H1 (cell line): ENCODE results near the gene C1GALT1. TPM values are rescaled to one million over a fixed set of nuclear protein-coding genes. Genes with fewer than 3 reads are reported as not detected.

ENCODE experiments used
- KDM1A ChIP-seq: fragments of 200-600, 300-600 bp; sonication (generic); IDR thresholded peaks from 2 replicates; pipeline ENCODE4 v1.7.1; 2016; ENCODE audit warnings: mild to moderate bottlenecking, low read length, borderline replicate concordance
- NRF1 ChIP-seq: IDR thresholded peaks from 2 replicates; pipeline ENCODE4 v1.6.1; 2011; ENCODE audit warnings: mild to moderate bottlenecking, low read depth, low read length, improper control_type of control experiment
- RBBP5 ChIP-seq: IDR thresholded peaks from 2 replicates; pipeline ENCODE4 v1.7.1; 2012; ENCODE audit warnings: low read depth, mild to moderate bottlenecking, inconsistent platforms, low read length, moderate library complexity, borderline replicate concordance
- polyA plus RNA-seq, 7 experiments: library from polyadenylated mRNA; depleted of rRNA in 3 of 7; stranded (reverse) in 5 of 7; unstranded in 2 of 7; fragments of >200 nt in 5 of 7; fragments of 200-250 nt in 2 of 7; gene quantifications; 1 replicate in 5 of 7; 2 replicates in 1 of 7; 4 replicates in 1 of 7; pipeline versions ENCODE4 v1.2.1 to v1.2.3, GENCODE V29; 2011 to 2013; ENCODE audit warnings: missing spikeins in 2 of 7, mixed read lengths in 2 of 7
- total RNA-seq: library from RNA; stranded (reverse); fragmentation: NEBNext Ultra II Directional; extraction: Animal tissue kit (Norgen Biotek cat#: 25700); gene quantifications from 2 replicates; pipeline ENCODE4 v1.2.1, GENCODE V29; 2021
- TF ChIP-seq, protein P1 (sequence below): fragments of 300-600 bp; sonication (generic); IDR thresholded peaks from 2 replicates; pipeline ENCODE4 v1.7.1; 2012; ENCODE audit warnings: low read length, moderate library complexity, mild to moderate bottlenecking, inconsistent platforms; ENCODE audit not compliant: insufficient replicate concordance

C1GALT1 gene
- total and polyA plus RNA-seq, 2 of the 8 experiments (the other 6 are each of a cell fraction or from before 2014, with no cell fraction given), result 18.7 to 94.2 TPM

GRCh38 chr7:7214398-7215347, 32.3 kb downstream of the C1GALT1 start (continued):
- TF ChIP-seq NRF1 (no peak), KDM1A (no peak), RBBP5 (no peak)
- TF ChIP-seq, protein P1, sequence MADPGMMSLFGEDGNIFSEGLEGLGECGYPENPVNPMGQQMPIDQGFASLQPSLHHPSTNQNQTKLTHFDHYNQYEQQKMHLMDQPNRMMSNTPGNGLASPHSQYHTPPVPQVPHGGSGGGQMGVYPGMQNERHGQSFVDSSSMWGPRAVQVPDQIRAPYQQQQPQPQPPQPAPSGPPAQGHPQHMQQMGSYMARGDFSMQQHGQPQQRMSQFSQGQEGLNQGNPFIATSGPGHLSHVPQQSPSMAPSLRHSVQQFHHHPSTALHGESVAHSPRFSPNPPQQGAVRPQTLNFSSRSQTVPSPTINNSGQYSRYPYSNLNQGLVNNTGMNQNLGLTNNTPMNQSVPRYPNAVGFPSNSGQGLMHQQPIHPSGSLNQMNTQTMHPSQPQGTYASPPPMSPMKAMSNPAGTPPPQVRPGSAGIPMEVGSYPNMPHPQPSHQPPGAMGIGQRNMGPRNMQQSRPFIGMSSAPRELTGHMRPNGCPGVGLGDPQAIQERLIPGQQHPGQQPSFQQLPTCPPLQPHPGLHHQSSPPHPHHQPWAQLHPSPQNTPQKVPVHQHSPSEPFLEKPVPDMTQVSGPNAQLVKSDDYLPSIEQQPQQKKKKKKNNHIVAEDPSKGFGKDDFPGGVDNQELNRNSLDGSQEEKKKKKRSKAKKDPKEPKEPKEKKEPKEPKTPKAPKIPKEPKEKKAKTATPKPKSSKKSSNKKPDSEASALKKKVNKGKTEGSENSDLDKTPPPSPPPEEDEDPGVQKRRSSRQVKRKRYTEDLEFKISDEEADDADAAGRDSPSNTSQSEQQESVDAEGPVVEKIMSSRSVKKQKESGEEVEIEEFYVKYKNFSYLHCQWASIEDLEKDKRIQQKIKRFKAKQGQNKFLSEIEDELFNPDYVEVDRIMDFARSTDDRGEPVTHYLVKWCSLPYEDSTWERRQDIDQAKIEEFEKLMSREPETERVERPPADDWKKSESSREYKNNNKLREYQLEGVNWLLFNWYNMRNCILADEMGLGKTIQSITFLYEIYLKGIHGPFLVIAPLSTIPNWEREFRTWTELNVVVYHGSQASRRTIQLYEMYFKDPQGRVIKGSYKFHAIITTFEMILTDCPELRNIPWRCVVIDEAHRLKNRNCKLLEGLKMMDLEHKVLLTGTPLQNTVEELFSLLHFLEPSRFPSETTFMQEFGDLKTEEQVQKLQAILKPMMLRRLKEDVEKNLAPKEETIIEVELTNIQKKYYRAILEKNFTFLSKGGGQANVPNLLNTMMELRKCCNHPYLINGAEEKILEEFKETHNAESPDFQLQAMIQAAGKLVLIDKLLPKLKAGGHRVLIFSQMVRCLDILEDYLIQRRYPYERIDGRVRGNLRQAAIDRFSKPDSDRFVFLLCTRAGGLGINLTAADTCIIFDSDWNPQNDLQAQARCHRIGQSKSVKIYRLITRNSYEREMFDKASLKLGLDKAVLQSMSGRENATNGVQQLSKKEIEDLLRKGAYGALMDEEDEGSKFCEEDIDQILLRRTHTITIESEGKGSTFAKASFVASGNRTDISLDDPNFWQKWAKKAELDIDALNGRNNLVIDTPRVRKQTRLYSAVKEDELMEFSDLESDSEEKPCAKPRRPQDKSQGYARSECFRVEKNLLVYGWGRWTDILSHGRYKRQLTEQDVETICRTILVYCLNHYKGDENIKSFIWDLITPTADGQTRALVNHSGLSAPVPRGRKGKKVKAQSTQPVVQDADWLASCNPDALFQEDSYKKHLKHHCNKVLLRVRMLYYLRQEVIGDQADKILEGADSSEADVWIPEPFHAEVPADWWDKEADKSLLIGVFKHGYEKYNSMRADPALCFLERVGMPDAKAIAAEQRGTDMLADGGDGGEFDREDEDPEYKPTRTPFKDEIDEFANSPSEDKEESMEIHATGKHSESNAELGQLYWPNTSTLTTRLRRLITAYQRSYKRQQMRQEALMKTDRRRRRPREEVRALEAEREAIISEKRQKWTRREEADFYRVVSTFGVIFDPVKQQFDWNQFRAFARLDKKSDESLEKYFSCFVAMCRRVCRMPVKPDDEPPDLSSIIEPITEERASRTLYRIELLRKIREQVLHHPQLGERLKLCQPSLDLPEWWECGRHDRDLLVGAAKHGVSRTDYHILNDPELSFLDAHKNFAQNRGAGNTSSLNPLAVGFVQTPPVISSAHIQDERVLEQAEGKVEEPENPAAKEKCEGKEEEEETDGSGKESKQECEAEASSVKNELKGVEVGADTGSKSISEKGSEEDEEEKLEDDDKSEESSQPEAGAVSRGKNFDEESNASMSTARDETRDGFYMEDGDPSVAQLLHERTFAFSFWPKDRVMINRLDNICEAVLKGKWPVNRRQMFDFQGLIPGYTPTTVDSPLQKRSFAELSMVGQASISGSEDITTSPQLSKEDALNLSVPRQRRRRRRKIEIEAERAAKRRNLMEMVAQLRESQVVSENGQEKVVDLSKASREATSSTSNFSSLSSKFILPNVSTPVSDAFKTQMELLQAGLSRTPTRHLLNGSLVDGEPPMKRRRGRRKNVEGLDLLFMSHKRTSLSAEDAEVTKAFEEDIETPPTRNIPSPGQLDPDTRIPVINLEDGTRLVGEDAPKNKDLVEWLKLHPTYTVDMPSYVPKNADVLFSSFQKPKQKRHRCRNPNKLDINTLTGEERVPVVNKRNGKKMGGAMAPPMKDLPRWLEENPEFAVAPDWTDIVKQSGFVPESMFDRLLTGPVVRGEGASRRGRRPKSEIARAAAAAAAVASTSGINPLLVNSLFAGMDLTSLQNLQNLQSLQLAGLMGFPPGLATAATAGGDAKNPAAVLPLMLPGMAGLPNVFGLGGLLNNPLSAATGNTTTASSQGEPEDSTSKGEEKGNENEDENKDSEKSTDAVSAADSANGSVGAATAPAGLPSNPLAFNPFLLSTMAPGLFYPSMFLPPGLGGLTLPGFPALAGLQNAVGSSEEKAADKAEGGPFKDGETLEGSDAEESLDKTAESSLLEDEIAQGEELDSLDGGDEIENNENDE, result no peak
